AG04450 (cell line): ENCODE results near the gene ODAD2. TPM values are rescaled to one million over a fixed set of nuclear protein-coding genes. Genes with fewer than 3 reads are reported as not detected.

ENCODE experiments used
- CTCF ChIA-PET: fragments of 300-600, 350-600 bp; formaldehyde crosslinking; extraction: SDS; loops from one replicate; lab custom pipeline; 2022; ENCODE audit warnings: antibody characterized with exemption, inconsistent platforms; lab: Charles Lee
- POLR2A ChIA-PET: fragments of 350-600 bp; formaldehyde crosslinking; extraction: SDS; loops from one replicate; lab custom pipeline; 2021; ENCODE audit warnings: antibody characterized with exemption, inconsistent platforms; lab: Yijun Ruan, JAX
- DNase-seq: peaks from one replicate; pipeline ENCODE4 v3.0.0-alpha.2; 2011; ENCODE audit warnings: low read depth, low spot score
- H3K27ac ChIP-seq: one replicate; pipeline ENCODE4 v1.5.1; 2012; ENCODE audit warnings: low read depth, low read length, control low read depth
- H3K27me3 ChIP-seq: one replicate; pipeline ENCODE4 v1.6.0; 2012; ENCODE audit warnings: low read length; ENCODE audit not compliant: control insufficient read depth, insufficient read depth
- H3K4me3 ChIP-seq: 2 replicates; pipeline ENCODE4 v1.5.1; 2011; ENCODE audit warnings: mild to moderate bottlenecking, low read depth, low read length, control low read depth
- H3K9me3 ChIP-seq: 2 replicates; pipeline ENCODE4 v1.5.1; 2012; ENCODE audit warnings: low read length; ENCODE audit not compliant: control insufficient read depth, insufficient read depth
- polyA minus RNA-seq: library from RNA; depleted of rRNA, polyadenylated mRNA; stranded (reverse); fragments of >200 nt; gene quantifications from 2 replicates; pipeline ENCODE4 v1.2.3, GENCODE V29; 2011; rRNA and poly(A)+ RNA removed
- polyA plus RNA-seq: library from polyadenylated mRNA; depleted of rRNA; stranded (reverse); fragments of >200 nt; gene quantifications from 2 replicates; pipeline ENCODE4 v1.2.3, GENCODE V29; 2011; rRNA removed
- TF ChIP-seq, protein P1 (sequence below): IDR thresholded peaks from 2 replicates; pipeline ENCODE4 v1.5.1; 2011; ENCODE audit warnings: low read depth, low read length, control low read depth, inconsistent platforms

ODAD2 gene, protein sequence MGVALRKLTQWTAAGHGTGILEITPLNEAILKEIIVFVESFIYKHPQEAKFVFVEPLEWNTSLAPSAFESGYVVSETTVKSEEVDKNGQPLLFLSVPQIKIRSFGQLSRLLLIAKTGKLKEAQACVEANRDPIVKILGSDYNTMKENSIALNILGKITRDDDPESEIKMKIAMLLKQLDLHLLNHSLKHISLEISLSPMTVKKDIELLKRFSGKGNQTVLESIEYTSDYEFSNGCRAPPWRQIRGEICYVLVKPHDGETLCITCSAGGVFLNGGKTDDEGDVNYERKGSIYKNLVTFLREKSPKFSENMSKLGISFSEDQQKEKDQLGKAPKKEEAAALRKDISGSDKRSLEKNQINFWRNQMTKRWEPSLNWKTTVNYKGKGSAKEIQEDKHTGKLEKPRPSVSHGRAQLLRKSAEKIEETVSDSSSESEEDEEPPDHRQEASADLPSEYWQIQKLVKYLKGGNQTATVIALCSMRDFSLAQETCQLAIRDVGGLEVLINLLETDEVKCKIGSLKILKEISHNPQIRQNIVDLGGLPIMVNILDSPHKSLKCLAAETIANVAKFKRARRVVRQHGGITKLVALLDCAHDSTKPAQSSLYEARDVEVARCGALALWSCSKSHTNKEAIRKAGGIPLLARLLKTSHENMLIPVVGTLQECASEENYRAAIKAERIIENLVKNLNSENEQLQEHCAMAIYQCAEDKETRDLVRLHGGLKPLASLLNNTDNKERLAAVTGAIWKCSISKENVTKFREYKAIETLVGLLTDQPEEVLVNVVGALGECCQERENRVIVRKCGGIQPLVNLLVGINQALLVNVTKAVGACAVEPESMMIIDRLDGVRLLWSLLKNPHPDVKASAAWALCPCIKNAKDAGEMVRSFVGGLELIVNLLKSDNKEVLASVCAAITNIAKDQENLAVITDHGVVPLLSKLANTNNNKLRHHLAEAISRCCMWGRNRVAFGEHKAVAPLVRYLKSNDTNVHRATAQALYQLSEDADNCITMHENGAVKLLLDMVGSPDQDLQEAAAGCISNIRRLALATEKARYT
- polyA plus RNA-seq: 0.96 and 1.3 TPM in 2 replicates
- polyA minus RNA-seq: 0.74 and 1.6 TPM in 2 replicates

DNA sequence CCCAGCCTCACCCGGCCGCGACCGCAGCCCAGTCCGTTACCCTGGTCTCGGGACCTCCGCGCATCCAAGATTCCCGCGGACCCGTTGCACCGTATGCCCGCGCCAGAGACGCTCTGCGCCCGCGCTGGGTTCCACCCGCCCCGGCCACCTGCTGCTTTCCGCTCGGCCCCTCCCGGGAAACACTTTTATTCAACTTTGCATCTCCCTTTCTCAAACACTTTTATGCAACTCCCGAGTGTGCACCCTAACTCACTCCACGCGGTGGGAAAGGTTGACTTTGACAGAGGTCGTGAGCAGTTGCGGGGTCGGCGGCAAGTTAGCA is at the start of gene ODAD2:
Gene ODAD2, minus strand, starts transcription at position 126 of the 322 bp plus-strand sequence. CDS start 3,937 bp downstream, outside the sequence.
- Histone ChIP-seq H3K27ac (peak within 1 kb of the TSS; percentile 34), H3K9me3 (no peaks in the 10 kb centered on the region), H3K27me3 (peaks cover 1% of the 10 kb centered on the region), H3K4me3 (peak within 1 kb of the TSS; percentile 72)
- ChIA-PET POLR2A (no interaction called here), CTCF (no interaction called here)
- no peak for DNase-seq
- TF ChIP-seq, protein P1, sequence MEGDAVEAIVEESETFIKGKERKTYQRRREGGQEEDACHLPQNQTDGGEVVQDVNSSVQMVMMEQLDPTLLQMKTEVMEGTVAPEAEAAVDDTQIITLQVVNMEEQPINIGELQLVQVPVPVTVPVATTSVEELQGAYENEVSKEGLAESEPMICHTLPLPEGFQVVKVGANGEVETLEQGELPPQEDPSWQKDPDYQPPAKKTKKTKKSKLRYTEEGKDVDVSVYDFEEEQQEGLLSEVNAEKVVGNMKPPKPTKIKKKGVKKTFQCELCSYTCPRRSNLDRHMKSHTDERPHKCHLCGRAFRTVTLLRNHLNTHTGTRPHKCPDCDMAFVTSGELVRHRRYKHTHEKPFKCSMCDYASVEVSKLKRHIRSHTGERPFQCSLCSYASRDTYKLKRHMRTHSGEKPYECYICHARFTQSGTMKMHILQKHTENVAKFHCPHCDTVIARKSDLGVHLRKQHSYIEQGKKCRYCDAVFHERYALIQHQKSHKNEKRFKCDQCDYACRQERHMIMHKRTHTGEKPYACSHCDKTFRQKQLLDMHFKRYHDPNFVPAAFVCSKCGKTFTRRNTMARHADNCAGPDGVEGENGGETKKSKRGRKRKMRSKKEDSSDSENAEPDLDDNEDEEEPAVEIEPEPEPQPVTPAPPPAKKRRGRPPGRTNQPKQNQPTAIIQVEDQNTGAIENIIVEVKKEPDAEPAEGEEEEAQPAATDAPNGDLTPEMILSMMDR: no peak

DNA sequence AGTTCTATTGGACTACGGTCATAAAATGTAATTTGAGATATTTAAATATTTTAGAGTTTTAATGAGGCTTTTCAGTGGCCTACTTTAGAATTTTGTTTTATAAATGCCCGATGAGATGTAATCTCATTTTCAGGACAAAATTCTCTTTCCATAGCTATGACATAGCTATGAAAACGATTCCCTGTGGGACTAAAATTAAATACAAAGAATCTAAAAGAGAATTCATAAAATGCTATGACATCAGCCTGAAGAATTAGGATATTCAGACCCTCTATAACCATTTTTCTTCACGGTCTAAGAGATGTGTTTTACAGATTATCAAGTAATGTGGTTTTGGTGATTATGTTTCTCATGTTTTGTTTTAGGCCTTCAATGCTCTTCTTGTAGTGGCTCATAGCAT is 48.2 kb upstream of the ODAD2 start:
- ChIA-PET CTCF (no interaction called here), POLR2A (no interaction called here)
- Histone ChIP-seq H3K9me3 (no peaks in the 10 kb centered on the region), H3K27ac (no peak overlapping the region), H3K4me3 (no peak overlapping the region), H3K27me3 (no peaks in the 10 kb centered on the region)
- TF ChIP-seq, protein P1: no peak
- DNase-seq: no peak

DNA sequence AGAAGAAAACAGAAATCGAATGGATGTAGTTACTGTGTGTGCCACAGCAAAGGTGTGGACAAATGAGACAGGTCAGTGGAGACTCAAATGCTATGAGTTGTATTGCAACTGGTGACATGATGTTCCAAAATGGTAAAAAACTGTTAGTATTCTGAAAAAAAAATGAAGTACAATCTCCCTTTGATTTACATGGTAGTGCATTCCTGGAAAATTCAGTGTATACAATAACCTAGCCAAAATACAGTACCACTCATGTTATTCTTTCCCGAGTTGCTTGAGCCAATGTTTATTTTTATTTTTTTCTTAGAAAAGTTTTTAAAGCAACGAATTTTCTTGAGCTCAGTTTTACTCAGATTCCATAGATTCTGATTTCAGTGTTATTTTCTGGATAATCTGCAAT is 47.7 kb upstream of the ODAD2 start:
- no peak for DNase-seq
- Histone ChIP-seq H3K27me3 (no peaks in the 10 kb centered on the region), H3K4me3 (no peak overlapping the region), H3K27ac (no peak overlapping the region), H3K9me3 (no peaks in the 10 kb centered on the region)
- ChIA-PET CTCF (no interaction called here), POLR2A (no interaction called here)
- TF ChIP-seq, protein P1: no peak

DNA sequence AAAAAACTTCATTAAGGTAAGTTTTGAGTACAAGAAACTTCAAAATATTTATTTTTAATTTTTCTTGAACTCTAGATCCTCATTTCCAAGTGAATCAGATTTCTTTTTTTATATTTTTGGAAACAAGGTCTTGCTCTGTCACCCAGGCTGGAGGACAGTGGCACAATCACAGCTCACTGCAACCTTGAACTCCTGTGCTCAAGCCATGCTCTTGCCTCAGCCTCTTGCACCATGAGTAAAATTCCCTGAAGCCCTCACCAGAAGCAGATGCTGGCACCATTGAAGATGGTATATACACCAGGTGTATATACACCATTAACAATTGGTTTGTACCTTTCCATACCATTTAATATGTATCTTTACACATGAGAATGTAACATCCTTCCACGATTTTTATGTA is 45.1 kb upstream of the ODAD2 start:
- H3K27ac ChIP-seq: no peak overlapping the region
- TF ChIP-seq, protein P1: no peak
- DNase-seq: no peak
- peaks cover 2% of the 10 kb centered on the region for H3K27me3 ChIP-seq
- no peak overlapping the region for H3K4me3 ChIP-seq
- ChIA-PET POLR2A (no interaction called here), CTCF (no interaction called here)
- no peaks in the 10 kb centered on the region for H3K9me3 ChIP-seq
